ENCODE results near the gene MED26.
"Not testable (repeated sequence)": the region's sequence is repeated elsewhere in the genome, so short reads cannot be mapped to it uniquely, and the experiment has no call there.

DNA sequence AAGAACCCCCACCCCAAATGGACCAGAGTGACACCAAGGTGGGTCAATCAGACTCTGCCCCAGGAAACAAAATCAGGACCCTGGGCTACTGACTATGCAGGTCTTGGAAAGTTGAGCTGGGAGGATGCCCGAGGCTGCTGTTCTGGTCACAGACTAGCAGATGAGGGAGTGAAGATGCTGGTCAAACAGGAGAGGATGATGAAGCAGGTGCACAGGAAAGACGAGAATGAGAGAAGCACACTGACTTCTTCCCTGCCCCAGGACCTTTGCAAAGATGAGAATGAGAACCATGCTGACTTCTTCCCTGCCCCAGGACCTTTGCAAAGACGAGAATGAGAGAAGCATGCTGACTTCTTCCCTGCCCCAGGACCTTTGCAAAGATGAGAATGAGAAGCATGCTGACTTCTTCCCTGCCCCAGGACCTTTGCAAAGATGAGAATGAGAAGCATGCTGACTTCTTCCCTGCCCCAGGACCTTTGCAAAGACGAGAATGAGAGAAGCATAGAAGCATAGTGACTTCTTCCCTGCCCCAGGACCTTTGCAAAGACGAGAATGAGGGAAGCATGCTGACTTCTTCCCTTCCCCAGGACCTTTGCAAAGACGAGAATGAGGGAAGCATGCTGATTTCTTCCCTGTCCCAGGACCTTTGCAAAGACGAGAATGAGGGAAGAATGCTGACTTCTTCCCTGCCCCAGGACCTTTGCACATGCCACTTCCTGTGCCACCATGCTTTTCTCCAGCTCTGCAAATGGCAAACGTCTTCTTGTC, 23.6 kb upstream of the MED26 start:
- not testable (repeated sequence) for TF ChIP-seq POLR2A (IDR thresholded peaks at IDR 0.05)
- TF ChIP-seq, protein P1, sequence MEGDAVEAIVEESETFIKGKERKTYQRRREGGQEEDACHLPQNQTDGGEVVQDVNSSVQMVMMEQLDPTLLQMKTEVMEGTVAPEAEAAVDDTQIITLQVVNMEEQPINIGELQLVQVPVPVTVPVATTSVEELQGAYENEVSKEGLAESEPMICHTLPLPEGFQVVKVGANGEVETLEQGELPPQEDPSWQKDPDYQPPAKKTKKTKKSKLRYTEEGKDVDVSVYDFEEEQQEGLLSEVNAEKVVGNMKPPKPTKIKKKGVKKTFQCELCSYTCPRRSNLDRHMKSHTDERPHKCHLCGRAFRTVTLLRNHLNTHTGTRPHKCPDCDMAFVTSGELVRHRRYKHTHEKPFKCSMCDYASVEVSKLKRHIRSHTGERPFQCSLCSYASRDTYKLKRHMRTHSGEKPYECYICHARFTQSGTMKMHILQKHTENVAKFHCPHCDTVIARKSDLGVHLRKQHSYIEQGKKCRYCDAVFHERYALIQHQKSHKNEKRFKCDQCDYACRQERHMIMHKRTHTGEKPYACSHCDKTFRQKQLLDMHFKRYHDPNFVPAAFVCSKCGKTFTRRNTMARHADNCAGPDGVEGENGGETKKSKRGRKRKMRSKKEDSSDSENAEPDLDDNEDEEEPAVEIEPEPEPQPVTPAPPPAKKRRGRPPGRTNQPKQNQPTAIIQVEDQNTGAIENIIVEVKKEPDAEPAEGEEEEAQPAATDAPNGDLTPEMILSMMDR (IDR thresholded peaks at IDR 0.05), result not testable (repeated sequence)

Measured in heart left ventricle (tissue), 13 donors.